GM19240 (cell line): ENCODE data around the gene PARP8.

Source experiments
- DNase-seq: peaks from one replicate; pipeline ENCODE4 v3.0.0; 2011; ENCODE audit warnings: low spot score; ENCODE audit not compliant: insufficient read length

The PARP8 gene

GRCh38 chr5:50724262-50724661, 57.8 kb downstream of the PARP8 start:
- DNase-seq, result no peak

GRCh38 chr5:50725800-50726474, 59.5 kb downstream of the PARP8 start:
- no peak for DNase-seq

GRCh38 chr5:50726475-50727148, 60.2 kb downstream of the PARP8 start:
- DNase-seq, result no peak

GRCh38 chr5:50727149-50727496, 60.7 kb downstream of the PARP8 start:
- DNase-seq, result no peak

- no peak for DNase-seq
These were observed 61.4 kb downstream of the PARP8 start for GRCh38 chr5:50727845-50728244.

- no peak for DNase-seq
These were observed 63.9 kb downstream of the PARP8 start for GRCh38 chr5:50730336-50730735.

- DNase-seq, result no peak
These were observed 64.4 kb downstream of the PARP8 start for GRCh38 chr5:50730841-50731240.

- DNase-seq, result no peak
These were observed 67.3 kb downstream of the PARP8 start for GRCh38 chr5:50733741-50734140.

GRCh38 chr5:50738864-50739263, 72.4 kb downstream of the PARP8 start:
- no peak for DNase-seq

GRCh38 chr5:50740832-50741231, 74.4 kb downstream of the PARP8 start:
- DNase-seq, result no peak

- no peak for DNase-seq
These were observed 78.3 kb downstream of the PARP8 start for GRCh38 chr5:50744776-50745175.

- DNase-seq, result no peak
These were observed 78.9 kb downstream of the PARP8 start for GRCh38 chr5:50745221-50745910.

GRCh38 chr5:50749181-50749580, 82.7 kb downstream of the PARP8 start:
- DNase-seq, result no peak

- DNase-seq, result no peak
These were observed 83.4 kb downstream of the PARP8 start for GRCh38 chr5:50749873-50750272.

GRCh38 chr5:50751064-50751657, 84.7 kb downstream of the PARP8 start:
- DNase-seq, result no peak

- DNase-seq, result no peak
These were observed 86.4 kb downstream of the PARP8 start for GRCh38 chr5:50752800-50753199.

- no peak for DNase-seq
These were observed 93.3 kb downstream of the PARP8 start for GRCh38 chr5:50759526-50760270.

GRCh38 chr5:50763351-50763750, 96.9 kb downstream of the PARP8 start:
- no peak for DNase-seq

- no peak for DNase-seq
These were observed 97.4 kb downstream of the PARP8 start for GRCh38 chr5:50763846-50764245.

GRCh38 chr5:50766042-50766441, 99.6 kb downstream of the PARP8 start:
- no peak for DNase-seq

- DNase-seq, result no peak
These were observed 100.0 kb downstream of the PARP8 start for GRCh38 chr5:50766462-50766861.

- no peak for DNase-seq
These were observed 100.5 kb downstream of the PARP8 start for GRCh38 chr5:50766967-50767366.
